Femur (tissue), 1 donor: ENCODE data around the gene ACOT2.
A peak's percentile ranks its signal among the peaks of the same experiment; 100 is the strongest.
"Not testable (repeated sequence)": the region's sequence is repeated elsewhere in the genome, so short reads cannot be mapped to it uniquely, and the experiment has no call there.

Experiments
- DNase-seq: peaks from one replicate; pipeline ENCODE4 v3.0.0-alpha.2; 2017

Gene ACOT2

GRCh38 chr14:73567951-73568885, 795 bp upstream of the ACOT2 start:
- DNase-seq, result no peak

- DNase-seq, result not testable (repeated sequence)
Measured at GRCh38 chr14:73568886-73569184, 178 bp upstream of the ACOT2 start.

- DNase-seq, result peak; percentile 46
Measured at GRCh38 chr14:73570913-73571312, 1.9 kb downstream of the ACOT2 start.

GRCh38 chr14:73573034-73573433, 4.0 kb downstream of the ACOT2 start:
- not testable (repeated sequence) for DNase-seq

- not testable (repeated sequence) for DNase-seq
Measured at GRCh38 chr14:73573740-73574139, 4.7 kb downstream of the ACOT2 start.

- DNase-seq, result not testable (repeated sequence)
Measured at GRCh38 chr14:73574251-73574650, 5.2 kb downstream of the ACOT2 start.

GRCh38 chr14:73576391-73576790, 7.4 kb downstream of the ACOT2 start:
- no peak for DNase-seq

- not testable (repeated sequence) for DNase-seq
Measured at GRCh38 chr14:73577214-73577613, 8.2 kb downstream of the ACOT2 start.

GRCh38 chr14:73582102-73582979, 13.3 kb downstream of the ACOT2 start:
- DNase-seq, result not testable (repeated sequence)

GRCh38 chr14:73588695-73589094, 19.7 kb downstream of the ACOT2 start:
- DNase-seq, result no peak

GRCh38 chr14:73589116-73589515, 20.1 kb downstream of the ACOT2 start:
- no peak for DNase-seq

- not testable (repeated sequence) for DNase-seq
Measured at GRCh38 chr14:73590673-73591004, 21.6 kb downstream of the ACOT2 start.

- DNase-seq, result peak; percentile 35
Measured at GRCh38 chr14:73591690-73592449, 22.9 kb downstream of the ACOT2 start, which contains the start of gene ACOT4. Gene ACOT4, plus strand, starts transcription at chr14:73591873. Its CDS starts 87 bp downstream, at chr14:73591960.

GRCh38 chr14:73594491-73594890, 25.5 kb downstream of the ACOT2 start:
- no peak for DNase-seq

GRCh38 chr14:73599499-73599898, 30.5 kb downstream of the ACOT2 start:
- no peak for DNase-seq

GRCh38 chr14:73602994-73603393, 34.0 kb downstream of the ACOT2 start:
- DNase-seq, result no peak

- no peak for DNase-seq
Measured at GRCh38 chr14:73606271-73606670, 37.3 kb downstream of the ACOT2 start.

- no peak for DNase-seq
Measured at GRCh38 chr14:73607241-73607640, 38.2 kb downstream of the ACOT2 start.

GRCh38 chr14:73610687-73611086, 41.7 kb downstream of the ACOT2 start:
- no peak for DNase-seq

GRCh38 chr14:73612339-73613045, 43.5 kb downstream of the ACOT2 start, which contains the start of gene ACOT6:
Gene ACOT6, plus strand, starts transcription at chr14:73612517. Its CDS starts 55 bp downstream, at chr14:73612572.
- peak; percentile 87 for DNase-seq

GRCh38 chr14:73613046-73613383, 44.0 kb downstream of the ACOT2 start:
- DNase-seq, result no peak

- DNase-seq, result no peak
Measured at GRCh38 chr14:73613419-73613963, 44.5 kb downstream of the ACOT2 start.
